ENCODE data around the gene PTPRM. TPM values are rescaled to one million over a fixed set of nuclear protein-coding genes. Genes with fewer than 3 reads are reported as not detected.

Gene PTPRM
- total RNA-seq, 4 donors from 2014 or later, result 21.4 to 41.8 (median 29.6) TPM

DNA sequence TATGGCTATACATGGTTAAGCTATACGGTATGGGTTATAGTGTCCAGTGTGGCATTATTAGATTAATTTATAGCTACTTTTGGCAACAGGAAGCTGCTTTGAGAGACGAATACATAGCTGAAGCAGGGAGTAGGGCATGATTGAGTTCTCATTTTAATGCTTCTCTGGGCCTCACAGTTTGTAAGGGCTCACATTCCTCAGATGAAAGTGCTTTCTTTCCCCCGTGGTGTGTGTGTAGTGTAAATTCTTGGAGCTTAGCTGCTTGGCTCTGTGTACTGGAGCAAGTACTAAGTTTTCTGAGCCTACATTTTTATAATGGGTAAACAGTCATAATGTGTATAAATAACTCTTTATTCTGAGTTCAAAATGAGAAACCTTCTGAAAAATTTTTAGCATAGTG is 173.7 kb downstream of the PTPRM start:
- WGBS, 2 donors, result 45 to 47% methylated on average over 3 of the region's 3 CpGs

DNA sequence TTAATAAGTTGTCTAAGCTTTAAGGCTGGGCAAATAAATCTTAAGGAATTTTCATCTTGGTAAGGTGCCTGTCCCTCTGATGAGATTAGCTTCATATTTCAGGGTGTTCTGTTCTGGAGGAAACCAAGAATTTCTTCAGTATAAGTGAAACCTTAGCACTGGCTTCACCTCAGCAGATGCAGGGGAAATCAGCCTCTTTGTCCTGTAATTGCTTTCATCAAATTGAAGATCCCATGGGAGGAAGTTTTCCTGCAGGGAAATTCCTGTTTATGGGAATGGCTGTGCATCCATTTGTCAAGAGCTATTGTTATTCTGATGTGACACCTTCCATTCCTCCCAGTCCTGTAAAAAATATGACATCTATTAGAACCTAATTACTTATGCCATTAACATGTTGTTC is 174.5 kb downstream of the PTPRM start:
- no peak for TF ChIP-seq POLR2A (IDR thresholded peaks at IDR 0.05)
- TF ChIP-seq, protein P1, sequence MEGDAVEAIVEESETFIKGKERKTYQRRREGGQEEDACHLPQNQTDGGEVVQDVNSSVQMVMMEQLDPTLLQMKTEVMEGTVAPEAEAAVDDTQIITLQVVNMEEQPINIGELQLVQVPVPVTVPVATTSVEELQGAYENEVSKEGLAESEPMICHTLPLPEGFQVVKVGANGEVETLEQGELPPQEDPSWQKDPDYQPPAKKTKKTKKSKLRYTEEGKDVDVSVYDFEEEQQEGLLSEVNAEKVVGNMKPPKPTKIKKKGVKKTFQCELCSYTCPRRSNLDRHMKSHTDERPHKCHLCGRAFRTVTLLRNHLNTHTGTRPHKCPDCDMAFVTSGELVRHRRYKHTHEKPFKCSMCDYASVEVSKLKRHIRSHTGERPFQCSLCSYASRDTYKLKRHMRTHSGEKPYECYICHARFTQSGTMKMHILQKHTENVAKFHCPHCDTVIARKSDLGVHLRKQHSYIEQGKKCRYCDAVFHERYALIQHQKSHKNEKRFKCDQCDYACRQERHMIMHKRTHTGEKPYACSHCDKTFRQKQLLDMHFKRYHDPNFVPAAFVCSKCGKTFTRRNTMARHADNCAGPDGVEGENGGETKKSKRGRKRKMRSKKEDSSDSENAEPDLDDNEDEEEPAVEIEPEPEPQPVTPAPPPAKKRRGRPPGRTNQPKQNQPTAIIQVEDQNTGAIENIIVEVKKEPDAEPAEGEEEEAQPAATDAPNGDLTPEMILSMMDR (IDR thresholded peaks at IDR 0.05), result no peak
- DNase-seq (ENCODE audit: low spot score in 2 of 2), result no peak
- H3K4me3 ChIP-seq (ENCODE audit: low read depth, poor library complexity, severe bottlenecking), result no peak overlapping the region
- intact Hi-C loops (cut with DNase I; ENCODE audit: low total_unique reads), result no loop called here

More for the DNA sequence above, 173.7 kb downstream of the PTPRM start:
- intact Hi-C loops (cut with DNase I; ENCODE audit: low total_unique reads), result no loop called here
- no peak overlapping the region for H3K4me3 ChIP-seq (ENCODE audit: low read depth, poor library complexity, severe bottlenecking)
- TF ChIP-seq, protein P1 (IDR thresholded peaks at IDR 0.05), result no peak
- TF ChIP-seq POLR2A (IDR thresholded peaks at IDR 0.05), result no peak
- no peak for DNase-seq (ENCODE audit: low spot score in 2 of 2)

DNA sequence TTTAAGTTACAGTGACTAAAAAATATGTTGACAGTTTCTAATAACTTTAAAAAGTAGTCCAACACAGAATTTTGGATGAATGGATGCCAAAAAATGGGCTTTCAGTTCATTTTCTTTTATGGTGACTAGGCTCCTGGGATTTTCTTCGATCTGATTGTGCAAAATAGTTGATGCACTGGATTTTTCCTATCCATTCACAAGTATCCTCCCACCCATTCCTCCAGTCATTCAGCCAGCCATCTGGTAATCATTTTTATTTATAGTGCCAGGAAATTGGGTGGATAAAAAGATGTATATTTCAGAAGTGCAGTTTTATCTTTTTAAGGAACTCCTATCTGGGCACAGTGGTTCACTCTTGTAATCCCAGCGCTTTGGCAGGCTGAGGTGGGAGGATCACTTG is 175.1 kb downstream of the PTPRM start:
- intact Hi-C loops (cut with DNase I; ENCODE audit: low total_unique reads), result no loop called here
- WGBS, 2 donors, result 52 to 62% methylated on average over 2 of the region's 2 CpGs

DNA sequence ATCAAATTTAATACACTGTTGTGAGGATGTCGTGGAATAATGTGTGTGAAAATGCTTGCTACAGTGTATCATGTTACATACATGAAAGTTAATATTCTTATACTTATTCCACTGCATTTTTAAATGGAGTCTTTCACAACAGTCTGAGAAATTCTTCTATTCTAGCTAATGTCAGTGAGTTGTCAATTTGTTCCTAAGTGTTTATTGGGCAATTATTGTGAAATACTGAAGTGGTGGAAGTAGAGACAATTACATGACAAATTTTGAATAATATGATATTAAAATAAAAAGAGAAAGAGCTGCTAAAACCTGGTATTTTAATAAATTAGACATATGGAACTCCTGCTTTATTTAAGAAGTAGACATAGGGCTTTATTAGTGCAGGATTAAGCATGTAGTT is 176.1 kb downstream of the PTPRM start:
- 73 to 74% methylated on average over 1 of the region's 1 CpG for whole genome bisulfite sequencing, 2 donors
- no peak for DNase-seq (ENCODE audit: low spot score in 2 of 2)
- intact Hi-C loops (cut with DNase I; ENCODE audit: low total_unique reads), result no loop called here
- TF ChIP-seq, protein P1 (IDR thresholded peaks at IDR 0.05), result no peak
- TF ChIP-seq POLR2A (IDR thresholded peaks at IDR 0.05), result no peak
- no peak overlapping the region for H3K4me3 ChIP-seq (ENCODE audit: low read depth, poor library complexity, severe bottlenecking)

More for the DNA sequence above, 175.1 kb downstream of the PTPRM start:
- H3K4me3 ChIP-seq (ENCODE audit: low read depth, poor library complexity, severe bottlenecking), result no peak overlapping the region
- TF ChIP-seq, protein P1 (IDR thresholded peaks at IDR 0.05), result no peak
- no peak for TF ChIP-seq POLR2A (IDR thresholded peaks at IDR 0.05)
- DNase-seq (ENCODE audit: low spot score in 2 of 2), result no peak

DNA sequence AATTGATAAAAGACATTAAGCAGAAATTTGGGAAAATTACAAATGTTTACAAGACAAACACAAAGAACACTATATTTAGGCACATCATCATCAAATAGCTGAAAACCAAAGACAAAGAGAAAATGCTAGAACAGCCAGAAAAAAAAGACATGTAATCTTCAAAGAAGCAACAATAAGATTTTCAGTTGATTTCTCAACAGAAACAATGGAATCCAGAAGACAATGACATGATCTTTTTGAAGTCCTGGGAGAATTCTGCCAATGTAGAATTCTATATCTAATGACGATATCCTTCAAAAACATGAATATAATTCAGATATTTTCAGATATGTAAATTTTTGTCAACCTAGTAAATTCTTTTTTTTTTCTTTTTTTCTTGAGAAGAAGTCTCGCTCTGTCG is 179.0 kb downstream of the PTPRM start:
- no peak overlapping the region for H3K4me3 ChIP-seq (ENCODE audit: low read depth, poor library complexity, severe bottlenecking)
- 96 to 99% methylated on average over 3 of the region's 3 CpGs for WGBS, 2 donors
- TF ChIP-seq, protein P1 (IDR thresholded peaks at IDR 0.05), result no peak
- TF ChIP-seq POLR2A (IDR thresholded peaks at IDR 0.05), result no peak
- no peak for DNase-seq (ENCODE audit: low spot score in 2 of 2)
- intact Hi-C loops (cut with DNase I; ENCODE audit: low total_unique reads), result no loop called here

DNA sequence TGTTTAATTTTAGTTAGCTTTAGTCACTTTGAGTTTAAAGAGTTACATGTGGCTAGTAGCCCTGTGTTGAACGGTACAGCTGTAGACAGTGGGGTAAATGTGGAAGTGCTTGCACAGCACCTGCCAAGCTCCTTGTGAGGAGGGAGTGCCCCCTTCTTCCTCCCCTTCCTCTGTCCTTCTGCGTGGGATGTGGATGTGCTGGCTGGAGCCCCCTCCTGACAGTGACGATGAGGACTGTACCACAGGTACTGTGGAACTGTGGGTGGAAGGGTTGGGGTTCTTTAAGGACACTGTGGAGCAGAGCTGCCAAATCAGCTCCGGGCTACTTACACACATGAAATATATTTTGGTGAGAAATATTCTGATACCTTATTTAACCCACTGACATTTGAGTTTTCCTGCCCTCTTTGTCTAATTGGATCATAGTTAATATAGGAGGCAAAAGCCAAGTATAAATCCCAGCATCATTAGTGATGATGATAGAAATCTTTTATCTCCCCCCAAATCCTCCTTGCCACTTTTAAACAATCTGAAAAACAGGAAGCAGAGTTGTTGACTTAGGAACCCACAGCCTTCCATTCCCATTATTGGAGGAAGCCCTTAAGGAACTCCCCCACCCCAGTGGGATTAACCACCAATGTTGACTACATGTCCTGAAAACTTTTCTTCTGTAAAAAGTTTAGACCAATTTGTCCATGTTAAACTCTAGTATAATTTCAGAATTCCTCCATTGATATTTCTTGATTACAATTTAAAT is 181.3 kb downstream of the PTPRM start:
- no peak for DNase-seq (ENCODE audit: low spot score in 2 of 2)
- 44 to 53% methylated on average over 4 of the region's 4 CpGs for WGBS, 2 donors
- intact Hi-C loops (cut with DNase I; ENCODE audit: low total_unique reads), result no loop called here
- H3K4me3 ChIP-seq (ENCODE audit: low read depth, poor library complexity, severe bottlenecking), result no peak overlapping the region
- TF ChIP-seq POLR2A (IDR thresholded peaks at IDR 0.05), result no peak
- TF ChIP-seq, protein P1 (IDR thresholded peaks at IDR 0.05), result no peak

Data from lower leg skin (tissue), 4 donors.